ENCODE data around the gene BZW2.
A peak's percentile ranks its signal among the peaks of the same experiment; 100 is the strongest.
"Not testable (repeated sequence)": the region's sequence is repeated elsewhere in the genome, so short reads cannot be mapped to it uniquely, and the experiment has no call there.

The BZW2 gene

DNA sequence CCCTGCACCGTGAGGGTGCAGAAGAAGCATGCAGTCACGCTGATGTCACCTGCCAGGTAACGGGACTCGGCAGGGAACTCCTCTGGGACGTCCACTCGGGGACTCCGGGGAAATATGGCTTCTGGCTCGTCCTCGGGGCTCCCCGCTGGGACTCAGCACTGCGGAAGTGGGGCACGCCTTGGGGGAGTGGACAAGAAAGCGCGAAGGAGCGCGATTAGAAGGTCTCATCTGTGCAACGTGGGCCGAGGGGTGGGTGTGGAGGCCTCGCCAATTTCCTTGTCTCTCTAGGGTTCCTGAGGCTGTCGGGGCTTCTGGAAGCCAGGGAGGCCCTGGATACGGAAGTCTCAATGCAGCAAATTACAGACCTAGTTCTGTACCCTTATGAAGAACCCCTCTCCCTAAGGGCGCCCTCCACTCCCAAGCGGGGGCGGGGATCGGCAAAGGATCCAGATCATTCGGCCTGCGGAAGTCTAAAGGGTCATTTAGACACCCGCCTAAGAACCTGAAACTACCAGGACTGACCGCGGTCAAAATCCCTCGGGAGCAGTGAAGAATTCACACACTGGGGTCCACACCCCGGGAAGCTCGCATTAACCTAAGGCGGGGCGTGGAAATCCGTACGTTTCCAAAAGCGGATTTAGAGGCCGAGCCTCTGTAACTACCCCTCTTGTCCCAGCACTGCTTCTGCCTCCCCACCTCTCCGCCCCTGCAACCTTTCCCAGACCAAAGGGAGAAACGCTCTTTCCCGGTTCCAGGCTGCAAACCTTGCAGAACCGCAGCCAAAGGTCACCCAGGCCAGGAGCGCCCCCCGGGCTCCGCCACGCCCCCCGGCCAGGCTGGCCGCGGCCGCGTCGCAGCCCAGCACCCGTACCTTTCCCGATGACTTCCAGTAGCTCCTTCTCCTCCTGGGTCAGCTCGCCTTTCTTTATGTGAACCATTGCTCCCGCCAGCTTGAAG lies 1.1 kb upstream of the BZW2 start:
- no peak for DNase-seq (ENCODE audit: insufficient read length, low spot score)
- FAIRE-seq, result no peak

- DNase-seq (ENCODE audit: insufficient read length, low spot score) (no peak), FAIRE-seq (no peak)
Observed at GRCh38 chr7:16646472-16647072, 591 bp downstream of the BZW2 start.

DNA sequence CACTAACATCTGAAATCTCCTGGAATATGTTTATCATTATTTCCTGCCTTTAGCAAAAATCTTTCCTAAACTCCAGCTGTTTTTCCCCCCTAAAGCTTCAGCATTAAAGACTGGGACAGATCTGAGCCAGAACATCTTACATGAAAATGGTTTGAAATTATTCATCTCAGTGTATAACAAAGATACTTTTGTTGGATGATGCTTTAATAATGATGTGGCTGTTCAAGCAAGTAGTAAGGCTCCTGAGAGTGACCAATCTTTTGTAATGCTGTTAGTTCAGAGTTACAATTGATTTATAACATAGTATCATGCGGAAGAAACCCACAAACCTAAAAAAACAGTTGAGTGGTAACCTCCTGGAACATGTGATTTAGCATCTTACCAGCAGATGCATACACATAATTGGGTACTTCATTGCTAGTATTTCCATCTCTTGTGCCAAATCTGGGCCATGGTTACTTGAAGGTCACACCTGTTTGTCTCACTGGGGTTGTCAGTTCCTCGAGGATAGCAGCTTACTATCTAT lies 1.5 kb downstream of the BZW2 start:
- DNase-seq (ENCODE audit: insufficient read length, low spot score), result no peak
- FAIRE-seq, result no peak

GRCh38 chr7:16648551-16648950 lies 2.6 kb downstream of the BZW2 start:
- no peak for DNase-seq (ENCODE audit: insufficient read length, low spot score)
- no peak for FAIRE-seq

GRCh38 chr7:16649196-16649595 lies 3.2 kb downstream of the BZW2 start:
- DNase-seq (ENCODE audit: insufficient read length, low spot score) (no peak), FAIRE-seq (no peak)

GRCh38 chr7:16650266-16650665 lies 4.3 kb downstream of the BZW2 start:
- DNase-seq (ENCODE audit: insufficient read length, low spot score), result no peak
- FAIRE-seq, result no peak

DNA sequence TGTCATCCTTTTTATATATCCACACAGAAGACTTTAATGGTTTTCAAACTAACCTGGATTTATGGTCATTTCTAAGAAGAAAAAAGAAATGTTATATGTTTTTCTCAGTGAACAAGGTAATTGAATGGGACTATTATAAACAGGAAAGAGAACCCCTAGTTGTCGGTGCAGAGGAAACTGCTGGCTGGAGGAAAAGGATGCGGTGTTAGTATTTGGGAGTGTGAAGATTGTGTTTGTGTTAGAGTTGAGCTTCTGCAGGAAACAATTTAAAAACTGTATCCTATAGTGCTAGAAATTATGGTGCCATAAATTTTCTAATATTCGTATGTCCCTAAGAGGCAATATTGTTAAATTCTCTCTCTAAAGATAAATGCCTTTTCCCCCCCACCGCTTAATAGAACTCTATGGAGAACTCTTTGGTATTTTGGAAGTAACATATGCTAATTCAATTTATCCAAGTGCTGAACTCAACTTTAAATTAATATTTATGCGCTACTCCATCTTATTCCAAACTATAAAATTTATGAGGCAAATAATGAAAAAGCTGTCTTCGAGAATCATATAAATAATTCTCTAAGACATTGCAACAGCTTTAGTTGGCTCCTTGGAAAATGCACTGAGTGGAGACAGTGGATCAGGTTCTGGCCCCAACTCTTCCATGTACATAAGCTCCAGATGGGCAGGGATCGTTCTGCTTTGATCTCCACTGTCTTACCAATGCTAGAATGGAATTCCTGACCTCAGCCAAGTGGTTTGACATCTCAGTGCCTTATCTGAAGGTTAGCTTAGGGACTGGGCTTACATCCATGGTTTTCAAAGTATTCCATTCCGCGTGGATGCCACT lies 5.6 kb downstream of the BZW2 start:
- DNase-seq (ENCODE audit: insufficient read length, low spot score) (no peak), FAIRE-seq (no peak)

- FAIRE-seq (no peak), DNase-seq (ENCODE audit: insufficient read length, low spot score) (no peak)
Observed at GRCh38 chr7:16652240-16652583, 6.2 kb downstream of the BZW2 start.

GRCh38 chr7:16652888-16653287 lies 6.9 kb downstream of the BZW2 start:
- DNase-seq (ENCODE audit: insufficient read length, low spot score) (no peak), FAIRE-seq (no peak)

- FAIRE-seq (no peak), DNase-seq (ENCODE audit: insufficient read length, low spot score) (no peak)
Observed at GRCh38 chr7:16655394-16655793, 9.4 kb downstream of the BZW2 start.

DNA sequence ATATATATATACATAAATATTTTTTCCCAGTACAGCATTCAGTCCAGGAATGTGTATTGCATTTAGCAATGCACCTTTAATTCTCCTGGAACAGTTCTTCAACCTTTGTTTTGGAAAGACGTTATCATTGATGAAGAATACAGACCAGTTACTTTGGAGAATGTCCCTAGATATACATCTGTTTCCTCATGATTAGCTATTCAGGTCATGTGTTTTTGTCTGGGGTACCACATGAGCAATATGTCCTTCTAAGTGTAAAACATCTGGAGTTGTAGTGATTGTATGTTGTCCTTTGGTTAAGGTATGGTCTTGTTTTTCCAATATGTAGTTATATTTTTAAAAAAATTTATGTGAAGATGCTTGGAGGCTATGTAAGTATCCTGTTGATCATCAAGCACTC lies 10.2 kb downstream of the BZW2 start:
- FAIRE-seq, result no peak

GRCh38 chr7:16657656-16658279 lies 11.8 kb downstream of the BZW2 start:
- no peak for FAIRE-seq
- peak; percentile 72 for DNase-seq (ENCODE audit: insufficient read length, low spot score)

More for the DNA sequence above, 10.2 kb downstream of the BZW2 start:
- DNase-seq (ENCODE audit: insufficient read length, low spot score), result no peak

GRCh38 chr7:16659854-16660497 lies 14.0 kb downstream of the BZW2 start:
- not testable (repeated sequence) for FAIRE-seq; DNase-seq (ENCODE audit: insufficient read length, low spot score)

DNA sequence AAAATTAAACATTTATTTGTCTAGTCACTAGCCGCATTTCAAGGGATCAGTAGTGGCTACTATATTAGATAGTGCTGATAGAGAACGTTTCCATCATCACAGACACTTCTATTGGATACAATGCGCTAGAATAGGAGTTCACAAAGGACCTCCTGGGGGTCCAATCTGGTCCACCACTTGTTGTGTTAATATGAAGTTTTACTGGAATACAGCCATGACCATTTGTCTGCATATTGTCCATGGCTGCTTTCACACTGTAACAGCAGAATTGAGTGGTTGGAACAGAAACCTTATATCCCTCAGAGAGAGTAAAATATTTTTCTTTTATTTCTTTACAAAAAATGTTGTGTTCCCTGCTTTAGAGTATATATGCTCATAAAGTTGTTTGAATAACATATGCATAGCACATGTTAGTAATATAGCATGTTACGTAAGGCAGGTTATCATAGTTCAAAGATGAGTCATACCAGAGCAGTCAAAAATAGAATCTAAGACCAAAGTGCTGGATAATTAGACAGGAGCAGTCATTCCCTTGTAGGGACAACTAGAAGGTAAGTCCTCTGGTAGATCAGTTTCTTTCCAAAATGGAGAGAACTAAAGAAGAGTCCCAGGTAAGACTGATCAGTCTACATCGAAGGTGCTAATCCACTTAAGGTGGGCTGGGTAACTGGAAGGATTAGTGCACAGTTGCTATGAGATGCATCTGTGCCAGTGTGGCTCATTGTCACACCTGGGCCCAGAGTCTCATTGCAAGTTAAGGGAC lies 14.9 kb downstream of the BZW2 start:
- FAIRE-seq (peak; percentile 81), DNase-seq (ENCODE audit: insufficient read length, low spot score) (no peak)

DNA sequence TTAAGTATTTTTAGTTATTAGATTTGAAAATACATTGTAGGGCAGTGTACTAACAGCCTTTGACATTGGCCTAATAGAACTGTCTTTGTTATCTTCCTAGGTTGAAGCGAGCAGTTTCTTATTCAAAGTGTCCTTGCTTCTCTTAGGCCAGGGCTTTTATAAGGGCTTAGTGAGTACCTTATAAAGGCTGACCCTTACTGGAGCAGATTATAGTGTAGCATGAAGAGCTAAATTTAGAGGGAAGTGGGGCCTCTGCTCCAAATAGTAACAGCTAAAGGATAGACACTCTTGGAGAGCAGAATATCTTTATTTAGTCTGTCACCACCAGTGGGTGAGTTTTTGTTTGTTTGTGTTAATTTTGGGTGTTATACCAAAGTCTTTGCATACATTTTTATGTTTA lies 15.9 kb downstream of the BZW2 start:
- FAIRE-seq (no peak), DNase-seq (ENCODE audit: insufficient read length, low spot score) (no peak)

DNA sequence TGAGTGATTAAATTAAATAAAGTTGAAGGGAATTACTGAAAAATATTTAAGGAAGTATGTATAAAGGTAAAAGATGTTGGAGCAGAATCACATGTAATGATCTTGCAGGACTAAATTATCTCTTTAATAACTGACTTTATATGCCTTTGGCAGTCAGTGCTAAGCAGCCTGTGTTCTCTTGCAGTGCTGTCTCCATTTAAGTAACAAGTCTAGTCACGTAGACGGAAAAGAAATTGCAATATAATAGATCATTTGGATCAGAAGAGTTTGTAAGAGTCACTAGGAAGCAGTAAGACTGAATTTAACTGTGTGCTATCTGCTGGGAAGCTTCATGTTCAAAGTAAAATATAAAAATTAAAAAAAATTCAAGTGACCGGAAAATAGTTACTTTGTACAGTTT lies 21.4 kb downstream of the BZW2 start:
- FAIRE-seq, result no peak
- DNase-seq (ENCODE audit: insufficient read length, low spot score), result no peak

- FAIRE-seq, result peak; percentile 91
- DNase-seq (ENCODE audit: insufficient read length, low spot score), result peak; percentile 87
Observed at GRCh38 chr7:16668049-16668858, 22.3 kb downstream of the BZW2 start.

DNA sequence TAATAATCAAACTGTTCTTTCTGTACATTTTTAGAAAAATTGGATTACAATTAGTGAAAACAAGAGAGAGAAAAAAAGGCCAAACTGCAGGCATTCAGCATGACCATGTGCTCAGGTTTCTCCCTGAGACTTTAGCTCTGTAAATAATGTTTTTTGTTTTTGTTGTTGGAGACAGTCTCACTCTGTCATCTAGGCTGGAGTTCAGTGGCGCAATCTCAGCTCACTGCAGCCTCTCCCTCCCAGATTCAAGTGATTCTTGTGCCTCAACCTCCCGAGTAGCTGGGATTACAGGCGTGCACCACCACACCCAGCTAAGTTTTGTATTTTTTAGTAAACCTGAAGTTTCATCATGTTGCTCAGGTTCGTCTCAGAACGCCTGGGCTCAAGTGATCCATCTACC lies 23.0 kb downstream of the BZW2 start:
- FAIRE-seq, result no peak
- DNase-seq (ENCODE audit: insufficient read length, low spot score), result no peak

GRCh38 chr7:16669581-16669980 lies 23.6 kb downstream of the BZW2 start:
- FAIRE-seq (no peak), DNase-seq (ENCODE audit: insufficient read length, low spot score) (no peak)

All from HTR-8/SVneo (cell line).